SK-N-MC (cell line): ENCODE results near the gene KIF3C.

Experiments
- DNase-seq: peaks from one replicate; pipeline ENCODE4 v3.0.0-alpha.2; 2011; ENCODE audit warnings: low read depth, low spot score
- H3K27ac ChIP-seq: fragments of 200-600 bp; sonication (generic); 2 replicates; pipeline ENCODE4 v1.5.1; 2016; ENCODE audit warnings: mixed run types
- H3K36me3 ChIP-seq: fragments of 200-600 bp; sonication (generic); 2 replicates; pipeline ENCODE4 v1.6.1; 2017; ENCODE audit warnings: antibody characterized with exemption, low read length, mixed read lengths; ENCODE audit not compliant: insufficient read depth
- H3K4me3 ChIP-seq: fragments of 200-600 bp; sonication (generic); 2 replicates; pipeline ENCODE4 v1.5.1; 2016
- H3K9ac ChIP-seq: fragments of 200-600 bp; sonication (generic); 2 replicates; pipeline ENCODE4 v1.8.0; 2017; ENCODE audit warnings: mixed run types, mixed read lengths; ENCODE audit not compliant: insufficient read length
- H3K9me3 ChIP-seq: fragments of 200-600 bp; sonication (generic); 2 replicates; pipeline ENCODE4 v1.6.1; 2017; ENCODE audit warnings: low read depth, mild to moderate bottlenecking, antibody characterized with exemption, low read length, moderate library complexity, mixed read lengths
- EZH2 ChIP-seq: fragments of 200-600 bp; sonication (generic); IDR thresholded peaks from one replicate; pipeline ENCODE4 v1.6.1; 2017; ENCODE audit warnings: antibody characterized with exemption
- FOXP2 ChIP-seq: optimal IDR thresholded peaks from 2 replicates; pipeline ENCODE3; 2011; ENCODE audit warnings: mild to moderate bottlenecking, moderate library complexity; ENCODE audit not compliant: insufficient read depth; ENCODE audit errors: extremely low read length, control extremely low read depth
- POLR2AphosphoS5 ChIP-seq: IDR thresholded peaks from 2 replicates; pipeline ENCODE4 v1.6.1; 2012; ENCODE audit warnings: mild to moderate bottlenecking, low read depth, low read length, borderline replicate concordance

Gene KIF3C

GRCh38 chr2:25887624-25888242 is 94.6 kb downstream of the KIF3C start:
- H3K36me3 ChIP-seq: no peaks in the 10 kb centered on the region
- TF ChIP-seq POLR2AphosphoS5: no peak
- DNase-seq: no peak

GRCh38 chr2:25885933-25886332 is 96.4 kb downstream of the KIF3C start:
- Histone ChIP-seq H3K9ac (no peak overlapping the region), H3K4me3 (no peak overlapping the region), H3K9me3 (no peaks in the 10 kb centered on the region), H3K27ac (no peak overlapping the region), H3K36me3 (no peaks in the 10 kb centered on the region)
- TF ChIP-seq POLR2AphosphoS5 (no peak), FOXP2 (no peak), EZH2 (no peak)
- no peak for DNase-seq

More at GRCh38 chr2:25887624-25888242, 94.6 kb downstream of the KIF3C start:
- no peak overlapping the region for H3K9ac ChIP-seq
- H3K4me3 ChIP-seq: no peak overlapping the region
- H3K9me3 ChIP-seq: no peaks in the 10 kb centered on the region
- no peak overlapping the region for H3K27ac ChIP-seq

GRCh38 chr2:25881764-25882163 is 100.5 kb downstream of the KIF3C start:
- H3K4me3 ChIP-seq: no peak overlapping the region
- TF ChIP-seq FOXP2: no peak
- TF ChIP-seq POLR2AphosphoS5: no peak
- no peak for TF ChIP-seq EZH2
- no peak for DNase-seq
- H3K36me3 ChIP-seq: no peaks in the 10 kb centered on the region
- no peaks in the 10 kb centered on the region for H3K9me3 ChIP-seq
- H3K9ac ChIP-seq: no peak overlapping the region
- H3K27ac ChIP-seq: no peak overlapping the region

GRCh38 chr2:25879133-25879730 is 103.1 kb downstream of the KIF3C start:
- H3K9ac ChIP-seq: peak overlapping the region; percentile 79
- H3K36me3 ChIP-seq: peaks cover 6% of the 10 kb centered on the region; the same call in 1 of the 2 replicates
- H3K4me3 ChIP-seq: peak overlapping the region; percentile 94
- TF ChIP-seq EZH2: no peak
- TF ChIP-seq FOXP2: no peak
- no peak for TF ChIP-seq POLR2AphosphoS5
- peak overlapping the region; percentile 76 for H3K27ac ChIP-seq
- no peak for DNase-seq
- H3K9me3 ChIP-seq: no peaks in the 10 kb centered on the region

- peaks cover 6% of the 10 kb centered on the region; the same call in 1 of the 2 replicates for H3K36me3 ChIP-seq
- peak; percentile 80 for DNase-seq
- H3K9ac ChIP-seq: peak within 1 kb of the TSS; percentile 95
- peak within 1 kb of the TSS; percentile 94 for H3K4me3 ChIP-seq
- TF ChIP-seq EZH2 (no peak), POLR2AphosphoS5 (peak; percentile 99), FOXP2 (peak; percentile 82)
- no peaks in the 10 kb centered on the region for H3K9me3 ChIP-seq
- peak within 1 kb of the TSS; percentile 82 for H3K27ac ChIP-seq
These were observed 103.8 kb downstream of the KIF3C start, which contains the start of gene ASXL2 for GRCh38 chr2:25878361-25879132. Gene ASXL2, minus strand, starts transcription at chr2:25878487. Its CDS starts 265 bp downstream, at chr2:25878222.

GRCh38 chr2:25877431-25878360 is 104.6 kb downstream of the KIF3C start:
- Histone ChIP-seq H3K4me3 (peak overlapping the region; percentile 94), H3K9ac (peak overlapping the region; percentile 95), H3K27ac (peak overlapping the region; percentile 82), H3K36me3 (peaks cover 6% of the 10 kb centered on the region; the same call in 1 of the 2 replicates), H3K9me3 (no peaks in the 10 kb centered on the region)
- DNase-seq: no peak
- no peak for TF ChIP-seq EZH2
- no peak for TF ChIP-seq FOXP2
- no peak; the same call in 1 of the 2 replicates for TF ChIP-seq POLR2AphosphoS5
